SK-N-SH treated with all-trans-retinoic acid at 6 μM for 48 hours (cell line): ENCODE measurements around the gene CDKN2B-AS1.

Experiments
- ATAC-seq: fragments of 200-7000 bp; cut with Tn5 transposase; 3 replicates; pipeline ENCODE4 v1.9.1; 2020; ENCODE audit warnings: mild to moderate bottlenecking, moderate library complexity
- ARNTL ChIP-seq: fragments of 450-650 bp; formaldehyde crosslinking; IDR thresholded peaks from 2 replicates; pipeline ENCODE4 v1.5.0; 2020; ENCODE audit warnings: low read depth, mild to moderate bottlenecking, moderate library complexity, borderline replicate concordance
- BACH2 ChIP-seq: fragments of 250-450 bp; sonication (Bioruptor Pico); IDR thresholded peaks from 2 replicates; pipeline ENCODE4 v1.9.0; 2021; ENCODE audit warnings: mild to moderate bottlenecking, borderline replicate concordance
- CSDC2 ChIP-seq: fragments of 250-450 bp; sonication (Bioruptor Pico); IDR thresholded peaks from 2 replicates; pipeline ENCODE4 v1.5.0; 2020; ENCODE audit warnings: mild to moderate bottlenecking, moderate library complexity
- ESRRG ChIP-seq: fragments of 250-450 bp; sonication (Bioruptor Pico); IDR thresholded peaks from 2 replicates; pipeline ENCODE4 v1.6.1; 2021; ENCODE audit warnings: mild to moderate bottlenecking
- GLIS3 ChIP-seq: fragments of 250-450 bp; sonication (Bioruptor Pico); IDR thresholded peaks from 2 replicates; pipeline ENCODE4 v1.5.0; 2020; ENCODE audit warnings: mild to moderate bottlenecking, moderate library complexity
- ISL1 ChIP-seq: fragments of 250-450 bp; sonication (Bioruptor Pico); IDR thresholded peaks from 2 replicates; pipeline ENCODE4 v2.1.2; 2022; ENCODE audit warnings: mild to moderate bottlenecking, moderate library complexity
- OSR1 ChIP-seq: fragments of 250-450 bp; sonication (Bioruptor Pico); IDR thresholded peaks from 2 replicates; pipeline ENCODE4 v1.8.0; 2022; ENCODE audit warnings: moderate library complexity, mild to moderate bottlenecking, inconsistent platforms
- PPARA ChIP-seq: fragments of 250-450 bp; sonication (Bioruptor Pico); IDR thresholded peaks from 2 replicates; pipeline ENCODE4 v1.5.0; 2020; ENCODE audit warnings: mild to moderate bottlenecking, borderline replicate concordance
- RARB ChIP-seq: fragments of 250-450 bp; sonication (Bioruptor Pico); IDR thresholded peaks from 2 replicates; pipeline ENCODE4 v1.8.0; 2021; ENCODE audit warnings: mild to moderate bottlenecking, moderate library complexity
- SNAI2 ChIP-seq: fragments of 250-450 bp; sonication (Bioruptor Pico); IDR thresholded peaks from 2 replicates; pipeline ENCODE4 v1.5.0; 2020; ENCODE audit warnings: mild to moderate bottlenecking, moderate library complexity
- TCF4 ChIP-seq: fragments of 250-450 bp; sonication (Bioruptor Pico); IDR thresholded peaks from 2 replicates; pipeline ENCODE4 v1.8.0; 2021; ENCODE audit warnings: mild to moderate bottlenecking, moderate library complexity, borderline replicate concordance
- TOX ChIP-seq: fragments of 250-450 bp; sonication (Bioruptor Pico); IDR thresholded peaks from 2 replicates; pipeline ENCODE4 v1.8.0; 2021; ENCODE audit warnings: mild to moderate bottlenecking, moderate library complexity, borderline replicate concordance
- ZC3H10 ChIP-seq: fragments of 250-450 bp; sonication (Bioruptor Pico); IDR thresholded peaks from 2 replicates; pipeline ENCODE4 v1.5.1; 2021; ENCODE audit warnings: mild to moderate bottlenecking, moderate library complexity
- ZFP3 ChIP-seq: fragments of 250-450 bp; sonication (Bioruptor Pico); IDR thresholded peaks from 2 replicates; pipeline ENCODE4 v1.5.0; 2020; ENCODE audit warnings: mild to moderate bottlenecking, moderate library complexity
- ZFP30 ChIP-seq: fragments of 450-650 bp; formaldehyde crosslinking; IDR thresholded peaks from 2 replicates; pipeline ENCODE4 v1.5.0; 2022; ENCODE audit warnings: mild to moderate bottlenecking, moderate library complexity
- ZNF565 ChIP-seq: fragments of 450-650 bp; formaldehyde crosslinking; conservative IDR thresholded peaks from 2 replicates; pipeline ENCODE4 v1.5.0; 2020; ENCODE audit warnings: low read depth, mild to moderate bottlenecking, moderate library complexity
- ZNF70 ChIP-seq: fragments of 450-650 bp; formaldehyde crosslinking; IDR thresholded peaks from 2 replicates; pipeline ENCODE4 v1.5.0; 2020; ENCODE audit warnings: mild to moderate bottlenecking, moderate library complexity
- ZNF8 ChIP-seq: fragments of 450-650 bp; formaldehyde crosslinking; IDR thresholded peaks from 2 replicates; pipeline ENCODE4 v1.5.0; 2020; ENCODE audit warnings: mild to moderate bottlenecking, moderate library complexity
- TF ChIP-seq, protein P1 (sequence below): fragments of 250-450 bp; sonication (Bioruptor Pico); IDR thresholded peaks from 2 replicates; pipeline ENCODE4 v1.8.0; 2020; ENCODE audit warnings: mild to moderate bottlenecking, moderate library complexity, borderline replicate concordance
- TF ChIP-seq, protein P2 (sequence below): fragments of 250-450 bp; sonication (Bioruptor Pico); IDR thresholded peaks from 2 replicates; pipeline ENCODE4 v1.5.1; 2021; ENCODE audit warnings: mild to moderate bottlenecking, moderate library complexity
- TF ChIP-seq, protein P3 (sequence below): fragments of 250-450 bp; sonication (Bioruptor Pico); IDR thresholded peaks from 2 replicates; pipeline ENCODE4 v1.8.0; 2021; ENCODE audit warnings: low read depth, mild to moderate bottlenecking, moderate library complexity, borderline replicate concordance
- TF ChIP-seq, protein P4 (sequence below): fragments of 250-450 bp; sonication (Bioruptor Pico); IDR thresholded peaks from 2 replicates; pipeline ENCODE4 v1.5.0; 2020; ENCODE audit warnings: mild to moderate bottlenecking, moderate library complexity
- TF ChIP-seq, protein P5 (sequence below): fragments of 250-450 bp; sonication (Bioruptor Pico); IDR thresholded peaks from 2 replicates; pipeline ENCODE4 v1.5.1; 2020; ENCODE audit warnings: low read depth, mild to moderate bottlenecking, moderate library complexity

CDKN2B-AS1 gene

DNA sequence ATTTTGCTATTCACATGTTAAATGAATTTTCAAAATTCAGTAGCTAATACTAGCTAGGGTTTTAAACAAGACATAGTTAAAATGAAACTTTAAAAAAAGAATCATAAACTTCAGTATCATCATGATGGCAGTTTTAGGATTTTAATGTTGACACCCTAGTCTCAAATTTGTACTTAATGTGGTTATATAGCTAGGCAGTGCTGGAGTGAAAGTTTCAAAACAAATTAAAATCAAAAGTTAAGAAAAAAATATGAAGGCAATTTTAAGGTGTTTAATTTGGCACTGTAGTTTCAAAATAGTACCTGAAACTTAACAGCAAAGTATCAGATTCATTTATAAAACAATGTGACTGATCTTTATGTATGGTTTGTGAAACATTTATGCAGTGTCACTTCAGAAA, 33.8 kb downstream of the CDKN2B-AS1 start:
- no peak for ATAC-seq
- TF ChIP-seq, protein P1, sequence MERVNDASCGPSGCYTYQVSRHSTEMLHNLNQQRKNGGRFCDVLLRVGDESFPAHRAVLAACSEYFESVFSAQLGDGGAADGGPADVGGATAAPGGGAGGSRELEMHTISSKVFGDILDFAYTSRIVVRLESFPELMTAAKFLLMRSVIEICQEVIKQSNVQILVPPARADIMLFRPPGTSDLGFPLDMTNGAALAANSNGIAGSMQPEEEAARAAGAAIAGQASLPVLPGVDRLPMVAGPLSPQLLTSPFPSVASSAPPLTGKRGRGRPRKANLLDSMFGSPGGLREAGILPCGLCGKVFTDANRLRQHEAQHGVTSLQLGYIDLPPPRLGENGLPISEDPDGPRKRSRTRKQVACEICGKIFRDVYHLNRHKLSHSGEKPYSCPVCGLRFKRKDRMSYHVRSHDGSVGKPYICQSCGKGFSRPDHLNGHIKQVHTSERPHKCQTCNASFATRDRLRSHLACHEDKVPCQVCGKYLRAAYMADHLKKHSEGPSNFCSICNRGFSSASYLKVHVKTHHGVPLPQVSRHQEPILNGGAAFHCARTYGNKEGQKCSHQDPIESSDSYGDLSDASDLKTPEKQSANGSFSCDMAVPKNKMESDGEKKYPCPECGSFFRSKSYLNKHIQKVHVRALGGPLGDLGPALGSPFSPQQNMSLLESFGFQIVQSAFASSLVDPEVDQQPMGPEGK (CRISPR knock-in tag): no peak
- TF ChIP-seq SNAI2 (no peak), GLIS3 (no peak), PPARA (CRISPR knock-in tag) (no peak), TCF4 (CRISPR knock-in tag) (no peak), ZFP30 (no peak), ESRRG (CRISPR knock-in tag) (no peak), CSDC2 (CRISPR knock-in tag) (no peak), ZNF565 (CRISPR knock-in tag) (no peak), ZNF8 (CRISPR knock-in tag) (no peak), ARNTL (CRISPR knock-in tag) (no peak), BACH2 (CRISPR knock-in tag) (no peak), ZFP3 (CRISPR knock-in tag) (no peak), RARB (CRISPR knock-in tag) (no peak), ZC3H10 (CRISPR knock-in tag) (no peak), OSR1 (CRISPR knock-in tag) (no peak)
- TF ChIP-seq, protein P2, sequence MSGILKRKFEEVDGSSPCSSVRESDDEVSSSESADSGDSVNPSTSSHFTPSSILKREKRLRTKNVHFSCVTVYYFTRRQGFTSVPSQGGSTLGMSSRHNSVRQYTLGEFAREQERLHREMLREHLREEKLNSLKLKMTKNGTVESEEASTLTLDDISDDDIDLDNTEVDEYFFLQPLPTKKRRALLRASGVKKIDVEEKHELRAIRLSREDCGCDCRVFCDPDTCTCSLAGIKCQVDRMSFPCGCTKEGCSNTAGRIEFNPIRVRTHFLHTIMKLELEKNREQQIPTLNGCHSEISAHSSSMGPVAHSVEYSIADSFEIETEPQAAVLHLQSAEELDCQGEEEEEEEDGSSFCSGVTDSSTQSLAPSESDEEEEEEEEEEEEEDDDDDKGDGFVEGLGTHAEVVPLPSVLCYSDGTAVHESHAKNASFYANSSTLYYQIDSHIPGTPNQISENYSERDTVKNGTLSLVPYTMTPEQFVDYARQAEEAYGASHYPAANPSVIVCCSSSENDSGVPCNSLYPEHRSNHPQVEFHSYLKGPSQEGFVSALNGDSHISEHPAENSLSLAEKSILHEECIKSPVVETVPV (CRISPR knock-in tag): no peak
- TF ChIP-seq, protein P3, sequence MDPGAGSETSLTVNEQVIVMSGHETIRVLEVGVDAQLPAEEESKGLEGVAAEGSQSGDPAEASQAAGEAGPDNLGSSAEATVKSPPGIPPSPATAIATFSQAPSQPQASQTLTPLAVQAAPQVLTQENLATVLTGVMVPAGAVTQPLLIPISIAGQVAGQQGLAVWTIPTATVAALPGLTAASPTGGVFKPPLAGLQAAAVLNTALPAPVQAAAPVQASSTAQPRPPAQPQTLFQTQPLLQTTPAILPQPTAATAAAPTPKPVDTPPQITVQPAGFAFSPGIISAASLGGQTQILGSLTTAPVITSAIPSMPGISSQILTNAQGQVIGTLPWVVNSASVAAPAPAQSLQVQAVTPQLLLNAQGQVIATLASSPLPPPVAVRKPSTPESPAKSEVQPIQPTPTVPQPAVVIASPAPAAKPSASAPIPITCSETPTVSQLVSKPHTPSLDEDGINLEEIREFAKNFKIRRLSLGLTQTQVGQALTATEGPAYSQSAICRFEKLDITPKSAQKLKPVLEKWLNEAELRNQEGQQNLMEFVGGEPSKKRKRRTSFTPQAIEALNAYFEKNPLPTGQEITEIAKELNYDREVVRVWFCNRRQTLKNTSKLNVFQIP: no peak
- TF ChIP-seq, protein P4, sequence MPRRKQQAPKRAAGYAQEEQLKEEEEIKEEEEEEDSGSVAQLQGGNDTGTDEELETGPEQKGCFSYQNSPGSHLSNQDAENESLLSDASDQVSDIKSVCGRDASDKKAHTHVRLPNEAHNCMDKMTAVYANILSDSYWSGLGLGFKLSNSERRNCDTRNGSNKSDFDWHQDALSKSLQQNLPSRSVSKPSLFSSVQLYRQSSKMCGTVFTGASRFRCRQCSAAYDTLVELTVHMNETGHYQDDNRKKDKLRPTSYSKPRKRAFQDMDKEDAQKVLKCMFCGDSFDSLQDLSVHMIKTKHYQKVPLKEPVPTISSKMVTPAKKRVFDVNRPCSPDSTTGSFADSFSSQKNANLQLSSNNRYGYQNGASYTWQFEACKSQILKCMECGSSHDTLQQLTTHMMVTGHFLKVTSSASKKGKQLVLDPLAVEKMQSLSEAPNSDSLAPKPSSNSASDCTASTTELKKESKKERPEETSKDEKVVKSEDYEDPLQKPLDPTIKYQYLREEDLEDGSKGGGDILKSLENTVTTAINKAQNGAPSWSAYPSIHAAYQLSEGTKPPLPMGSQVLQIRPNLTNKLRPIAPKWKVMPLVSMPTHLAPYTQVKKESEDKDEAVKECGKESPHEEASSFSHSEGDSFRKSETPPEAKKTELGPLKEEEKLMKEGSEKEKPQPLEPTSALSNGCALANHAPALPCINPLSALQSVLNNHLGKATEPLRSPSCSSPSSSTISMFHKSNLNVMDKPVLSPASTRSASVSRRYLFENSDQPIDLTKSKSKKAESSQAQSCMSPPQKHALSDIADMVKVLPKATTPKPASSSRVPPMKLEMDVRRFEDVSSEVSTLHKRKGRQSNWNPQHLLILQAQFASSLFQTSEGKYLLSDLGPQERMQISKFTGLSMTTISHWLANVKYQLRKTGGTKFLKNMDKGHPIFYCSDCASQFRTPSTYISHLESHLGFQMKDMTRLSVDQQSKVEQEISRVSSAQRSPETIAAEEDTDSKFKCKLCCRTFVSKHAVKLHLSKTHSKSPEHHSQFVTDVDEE (CRISPR knock-in tag): no peak

DNA sequence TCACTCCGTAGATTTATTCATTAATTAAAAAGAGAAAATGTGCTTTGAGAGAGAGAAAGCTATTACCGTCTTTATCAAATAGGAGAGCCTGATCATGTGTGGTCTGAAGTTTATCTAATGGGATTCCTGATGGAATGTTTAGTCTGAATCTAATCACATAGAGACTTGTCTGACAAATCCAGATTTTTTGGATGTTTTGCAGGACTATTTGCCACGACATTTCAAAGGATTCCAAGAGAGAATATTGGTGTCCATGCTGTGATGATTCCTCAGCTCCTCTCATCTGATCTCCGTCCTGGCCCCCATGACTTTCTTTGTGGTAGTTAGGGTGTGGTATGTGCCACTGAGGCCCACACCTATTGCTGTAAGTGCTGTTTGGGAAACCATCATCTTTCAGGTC, 34.6 kb downstream of the CDKN2B-AS1 start:
- ATAC-seq: no peak
- TF ChIP-seq ZC3H10 (CRISPR knock-in tag): no peak
- TF ChIP-seq ZFP3 (CRISPR knock-in tag): no peak
- no peak for TF ChIP-seq CSDC2 (CRISPR knock-in tag)
- TF ChIP-seq ZNF565 (CRISPR knock-in tag): no peak
- no peak for TF ChIP-seq RARB (CRISPR knock-in tag)
- no peak for TF ChIP-seq ZNF8 (CRISPR knock-in tag)
- TF ChIP-seq ZNF70 (CRISPR knock-in tag): no peak
- no peak for TF ChIP-seq BACH2 (CRISPR knock-in tag)
- no peak for TF ChIP-seq PPARA (CRISPR knock-in tag)
- TF ChIP-seq, protein P5, sequence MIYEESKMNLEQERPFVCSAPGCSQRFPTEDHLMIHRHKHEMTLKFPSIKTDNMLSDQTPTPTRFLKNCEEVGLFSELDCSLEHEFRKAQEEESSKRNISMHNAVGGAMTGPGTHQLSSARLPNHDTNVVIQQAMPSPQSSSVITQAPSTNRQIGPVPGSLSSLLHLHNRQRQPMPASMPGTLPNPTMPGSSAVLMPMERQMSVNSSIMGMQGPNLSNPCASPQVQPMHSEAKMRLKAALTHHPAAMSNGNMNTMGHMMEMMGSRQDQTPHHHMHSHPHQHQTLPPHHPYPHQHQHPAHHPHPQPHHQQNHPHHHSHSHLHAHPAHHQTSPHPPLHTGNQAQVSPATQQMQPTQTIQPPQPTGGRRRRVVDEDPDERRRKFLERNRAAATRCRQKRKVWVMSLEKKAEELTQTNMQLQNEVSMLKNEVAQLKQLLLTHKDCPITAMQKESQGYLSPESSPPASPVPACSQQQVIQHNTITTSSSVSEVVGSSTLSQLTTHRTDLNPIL (CRISPR knock-in tag): no peak
- no peak for TF ChIP-seq ESRRG (CRISPR knock-in tag)
- TF ChIP-seq OSR1 (CRISPR knock-in tag): no peak
- TF ChIP-seq TCF4 (CRISPR knock-in tag): no peak
- no peak for TF ChIP-seq TOX (CRISPR knock-in tag)
- TF ChIP-seq ZFP30: no peak
- TF ChIP-seq GLIS3: no peak
- no peak for TF ChIP-seq ARNTL (CRISPR knock-in tag)
- TF ChIP-seq, protein P4 (CRISPR knock-in tag): no peak
- no peak for TF ChIP-seq ISL1
- TF ChIP-seq SNAI2: no peak
- TF ChIP-seq, all 23 proteins: peak for 0
